Gastroesophageal sphincter (tissue), 4 donors: ENCODE data around the gene DCAF4L1. TPM values are rescaled to one million over a fixed set of nuclear protein-coding genes. Genes with fewer than 3 reads are reported as not detected.

Source experiments
- ATAC-seq: fragments of 150-250 bp; one replicate; pipeline ENCODE4 v1.9.1; 2016; ENCODE audit warnings: mild to moderate bottlenecking, moderate library complexity
- H3K27ac ChIP-seq, 4 donors: fragments of 200-600 bp; sonication (generic) in 3 of 4; 1 replicate in 3 of 4; 2 replicates in 1 of 4; pipeline ENCODE4 v1.5.1; 2016 to 2019
- H3K27me3 ChIP-seq: fragments of 200-600 bp; sonication (generic); one replicate; pipeline ENCODE4 v1.5.1; 2019
- H3K36me3 ChIP-seq, 2 donors: fragments of 200-600 bp; sonication (generic); one replicate each; pipeline ENCODE4 v1.5.1; 2019; ENCODE audit warnings: control low read depth in 1 of 2
- H3K4me1 ChIP-seq, 3 donors: fragments of 200-600 bp; sonication (generic); 1 replicate in 2 of 3; 2 replicates in 1 of 3; pipeline ENCODE4 v1.5.1; 2016 to 2019; ENCODE audit warnings: control low read depth in 2 of 3
- H3K4me3 ChIP-seq, 2 donors: fragments of 200-600 bp; sonication (generic); one replicate each; pipeline ENCODE4 v1.5.1; 2019; ENCODE audit warnings: mild to moderate bottlenecking in 1 of 2, moderate library complexity in 1 of 2
- H3K9me3 ChIP-seq, 3 donors: fragments of 200-600 bp; sonication (generic); one replicate each; pipeline ENCODE4 v1.5.1; 2017 to 2019; ENCODE audit warnings: control low read depth in 2 of 3
- CTCF ChIP-seq, 4 experiments: fragments of 200-600 bp in 2 of 4; fragments of 450-650 bp in 2 of 4; sonication (generic) in 1 of 4; IDR thresholded peaks; one replicate each; pipeline ENCODE4 v1.5.1; 2017 to 2019; ENCODE audit warnings: antibody characterized with exemption in 4 of 4, mild to moderate bottlenecking in 2 of 4, moderate library complexity in 2 of 4
- EP300 ChIP-seq: sonication (generic); formaldehyde crosslinking; IDR thresholded peaks from one replicate; pipeline ENCODE4 v1.6.1; 2017; ENCODE audit warnings: antibody characterized with exemption, mild to moderate bottlenecking
- POLR2A ChIP-seq, 2 donors: fragments of 450-650 bp; IDR thresholded peaks; one replicate each; pipeline ENCODE4 v1.6.1; 2017; ENCODE audit warnings: antibody characterized with exemption in 2 of 2, mild to moderate bottlenecking in 2 of 2, moderate library complexity in 1 of 2
- POLR2AphosphoS5 ChIP-seq: sonication (generic); formaldehyde crosslinking; IDR thresholded peaks from one replicate; pipeline ENCODE4 v1.6.1; 2017; ENCODE audit warnings: antibody characterized with exemption
- WGBS, 2 donors: methylation state at CpG; one replicate each; pipeline ENCODE4 v1.1.5; 2018; ENCODE audit warnings: low coverage in 1 of 2; 5-methylcytosine and 5-hydroxymethylcytosine counted together
- total RNA-seq, 4 donors: library from RNA; depleted of rRNA; stranded (reverse); fragments of >200 nt; gene quantifications; one replicate each; pipeline ENCODE4 v1.1.0, GENCODE V29; 2016

Gene DCAF4L1
- total RNA-seq, 4 donors from 2014 or later, result 0.12 to 0.47 (median 0.13) TPM; not detected in 1

- WGBS, 2 donors, result 90 to 98% methylated on average over 3 of the region's 3 CpGs
- Histone ChIP-seq H3K27me3 (no peaks in the 10 kb centered on the region), H3K27ac (no peak overlapping the region), H3K4me3 (no peak overlapping the region), H3K36me3 (peaks cover 0 to 34% of the 10 kb centered on the region in 2 donors), H3K9me3 (no peaks in the 10 kb centered on the region), H3K4me1 (no peaks in the 10 kb centered on the region)
- ATAC-seq, result no peak
- no peak for TF ChIP-seq POLR2A (IDR thresholded peaks at IDR 0.05)
- no peak for TF ChIP-seq CTCF (IDR thresholded peaks at IDR 0.05)
- no peak for TF ChIP-seq EP300
- TF ChIP-seq POLR2AphosphoS5, result no peak
Measured at GRCh38 chr4:42008011-42008786, 26.6 kb downstream of the DCAF4L1 start.

DNA sequence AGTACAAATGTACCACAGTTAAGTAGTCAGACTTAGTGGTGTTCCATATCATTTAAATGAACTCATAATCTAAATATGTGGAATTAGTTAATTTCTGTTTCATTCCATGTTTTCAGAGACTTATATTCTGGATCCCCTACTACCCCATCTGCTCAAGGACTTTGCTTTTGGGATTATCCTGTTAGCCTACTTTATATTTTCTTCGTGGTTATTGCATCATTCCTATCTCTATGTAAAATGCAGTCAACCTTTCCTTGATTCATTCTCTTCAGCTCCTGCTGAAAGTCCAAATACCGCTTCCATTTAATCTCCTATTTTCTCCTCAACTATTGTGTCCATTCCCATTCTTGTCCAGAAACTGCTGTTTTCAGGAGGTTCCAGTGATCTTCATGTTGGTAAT is 33.9 kb downstream of the DCAF4L1 start:
- ATAC-seq, result no peak
- WGBS, 2 donors, result 96 to 98% methylated on average over 2 of the region's 2 CpGs

DNA sequence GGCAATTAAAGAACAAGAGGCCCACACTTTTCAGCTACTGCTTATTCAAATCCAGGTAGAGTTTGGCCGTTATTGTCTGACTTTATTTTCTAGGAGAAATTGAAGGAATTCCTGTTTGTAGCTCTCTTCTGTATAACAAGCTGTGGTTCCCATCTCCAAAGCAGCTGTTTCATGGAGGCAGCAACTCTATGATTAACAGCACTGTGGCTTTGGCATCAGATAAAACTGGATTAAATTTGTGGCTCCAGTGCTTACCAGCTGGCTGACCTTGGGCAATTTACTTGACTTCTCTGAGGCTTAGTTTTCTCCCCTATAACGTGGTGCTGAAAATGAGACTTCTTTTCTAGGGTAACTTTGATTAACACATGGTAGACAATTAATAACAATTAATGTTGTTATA is 36.9 kb downstream of the DCAF4L1 start:
- Histone ChIP-seq H3K9me3 (no peaks in the 10 kb centered on the region), H3K27me3 (no peaks in the 10 kb centered on the region), H3K36me3 (peaks cover 0 to 45% of the 10 kb centered on the region in 2 donors), H3K4me1 (peaks cover 0 to 5% (median 0%) of the 10 kb centered on the region in 3 donors), H3K27ac (no peak overlapping the region), H3K4me3 (no peak overlapping the region)
- 86 to 87% methylated on average over 2 of the region's 2 CpGs for WGBS, 2 donors
- no peak for TF ChIP-seq POLR2A (IDR thresholded peaks at IDR 0.05)
- no peak for TF ChIP-seq POLR2AphosphoS5
- TF ChIP-seq EP300, result no peak
- TF ChIP-seq CTCF (IDR thresholded peaks at IDR 0.05), result no peak
- ATAC-seq, result no peak

More for the DNA sequence above, 33.9 kb downstream of the DCAF4L1 start:
- Histone ChIP-seq H3K36me3 (peaks cover 0 to 25% of the 10 kb centered on the region in 2 donors), H3K27ac (no peak overlapping the region), H3K9me3 (no peaks in the 10 kb centered on the region), H3K4me3 (no peak overlapping the region), H3K27me3 (no peaks in the 10 kb centered on the region), H3K4me1 (peaks cover 0 to 5% (median 0%) of the 10 kb centered on the region in 3 donors)
- TF ChIP-seq POLR2AphosphoS5, result no peak
- no peak for TF ChIP-seq EP300
- TF ChIP-seq CTCF (IDR thresholded peaks at IDR 0.05), result no peak
- TF ChIP-seq POLR2A (IDR thresholded peaks at IDR 0.05), result no peak

Other genes with a start within 250 kb of the DCAF4L1 start
- under 1 TPM in 1 of 4 donors, not detected in 3; 0.67 TPM for gene PHOX2B, start 233.0 kb upstream of the DCAF4L1 start, total RNA-seq
- 10 to 100 TPM; 24.4 to 33.5 (median 26.6) TPM for gene TMEM33, start 46.3 kb upstream of the DCAF4L1 start, total RNA-seq
- 10 to 100 TPM; 39.4 to 54.9 (median 46.7) TPM for gene SLC30A9, start 8.8 kb downstream of the DCAF4L1 start, total RNA-seq
- gene BEND4, start 170.9 kb downstream of the DCAF4L1 start, total RNA-seq, result under 1 TPM in 2 of 4 donors, not detected in 2; 0.12 to 0.27 TPM